Upper lobe of left lung (tissue), 4 donors: Measurements from ENCODE around the gene MBL2.

Experiments
- CTCF ChIP-seq, 6 experiments: fragments of 450-650 bp in 4 of 6; fragments of 200-600 bp in 2 of 6; sonication (generic) in 2 of 6; IDR thresholded peaks; one replicate each; pipeline ENCODE4 v1.5.1; 2016 to 2019; ENCODE audit warnings: antibody characterized with exemption in 6 of 6
- POLR2AphosphoS5 ChIP-seq, 2 donors: sonication (generic); formaldehyde crosslinking; IDR thresholded peaks; one replicate each; pipeline ENCODE4 v1.5.1; 2017; ENCODE audit warnings: antibody characterized with exemption in 2 of 2

GRCh38 chr10:52738951-52739350 is 33.6 kb downstream of the MBL2 start:
- TF ChIP-seq CTCF (IDR thresholded peaks at IDR 0.05) (no peak), POLR2AphosphoS5 (IDR thresholded peaks at IDR 0.05) (no peak)
